Tibial nerve (tissue), 4 donors: ENCODE data around the gene TMEM255B. TPM values are rescaled to one million over a fixed set of nuclear protein-coding genes. Genes with fewer than 3 reads are reported as not detected.
"Not testable (repeated sequence)": the region's sequence is repeated elsewhere in the genome, so short reads cannot be mapped to it uniquely, and the experiment has no call there.

Experiments
- DNase-seq, 2 donors: peaks; one replicate each; pipeline ENCODE4 v3.0.0-alpha.2; 2019; ENCODE audit warnings: low spot score in 2 of 2
- H3K27ac ChIP-seq, 4 donors: fragments of 200-600 bp; sonication (generic) in 3 of 4; one replicate each; pipeline ENCODE4 v1.5.1; 2017 to 2019; ENCODE audit warnings: mild to moderate bottlenecking in 1 of 4
- H3K27me3 ChIP-seq, 2 donors: fragments of 200-600 bp; sonication (generic) in 1 of 2; one replicate each; pipeline versions ENCODE4 v1.5.1 to v1.6.0; 2017 to 2019
- H3K36me3 ChIP-seq, 3 donors: fragments of 200-600 bp; sonication (generic); one replicate each; pipeline ENCODE4 v1.5.1; 2018 to 2019
- H3K4me1 ChIP-seq, 4 donors: fragments of 200-600 bp; sonication (generic) in 3 of 4; one replicate each; pipeline ENCODE4 v1.5.1; 2017 to 2019
- H3K4me3 ChIP-seq, 4 donors: fragments of 200-600 bp; sonication (generic) in 3 of 4; one replicate each; pipeline ENCODE4 v1.5.1; 2017 to 2019; ENCODE audit warnings: mild to moderate bottlenecking in 1 of 4, moderate library complexity in 1 of 4
- H3K9me3 ChIP-seq, 4 donors: fragments of 200-600 bp; sonication (generic) in 3 of 4; one replicate each; pipeline ENCODE4 v1.5.1; 2017 to 2019
- EP300 ChIP-seq, 2 donors: sonication (generic); formaldehyde crosslinking; IDR thresholded peaks; one replicate each; pipeline ENCODE4 v1.6.1; 2017; ENCODE audit warnings: antibody characterized with exemption in 2 of 2, mild to moderate bottlenecking in 1 of 2
- POLR2A ChIP-seq, 2 donors: fragments of 450-650 bp; IDR thresholded peaks; one replicate each; pipeline ENCODE4 v1.6.1; 2017; ENCODE audit warnings: antibody characterized with exemption in 2 of 2, mild to moderate bottlenecking in 2 of 2, moderate library complexity in 2 of 2
- WGBS, 2 donors: methylation state at CpG; one replicate each; pipeline ENCODE4 v1.1.5; 2018; 5-methylcytosine and 5-hydroxymethylcytosine counted together
- total RNA-seq, 4 donors: library from RNA; depleted of rRNA; stranded (reverse); fragments of >200 nt; gene quantifications; one replicate each; pipeline ENCODE4 v1.1.0, GENCODE V29; 2016
- TF ChIP-seq, protein P1 (sequence below), 5 experiments: fragments of 200-600 bp in 3 of 5; fragments of 450-650 bp in 2 of 5; sonication (generic) in 3 of 5; IDR thresholded peaks; one replicate each; pipeline ENCODE4 v1.5.1; 2016 to 2019; ENCODE audit warnings: antibody characterized with exemption in 5 of 5, mild to moderate bottlenecking in 3 of 5, moderate library complexity in 2 of 5

The TMEM255B gene
- total RNA-seq, 4 donors from 2014 or later = 3.3 to 21.6 (median 10.9) TPM

- no peak overlapping the region for H3K4me3 ChIP-seq
- no peaks in the 10 kb centered on the region for H3K4me1 ChIP-seq
- 83 to 84% methylated on average over 29 to 33 of the region's 33 CpGs for WGBS, 2 donors
- no peaks in the 10 kb centered on the region for H3K9me3 ChIP-seq
- no peak for DNase-seq
- no peaks in the 10 kb centered on the region for H3K27me3 ChIP-seq
- TF ChIP-seq, protein P1, sequence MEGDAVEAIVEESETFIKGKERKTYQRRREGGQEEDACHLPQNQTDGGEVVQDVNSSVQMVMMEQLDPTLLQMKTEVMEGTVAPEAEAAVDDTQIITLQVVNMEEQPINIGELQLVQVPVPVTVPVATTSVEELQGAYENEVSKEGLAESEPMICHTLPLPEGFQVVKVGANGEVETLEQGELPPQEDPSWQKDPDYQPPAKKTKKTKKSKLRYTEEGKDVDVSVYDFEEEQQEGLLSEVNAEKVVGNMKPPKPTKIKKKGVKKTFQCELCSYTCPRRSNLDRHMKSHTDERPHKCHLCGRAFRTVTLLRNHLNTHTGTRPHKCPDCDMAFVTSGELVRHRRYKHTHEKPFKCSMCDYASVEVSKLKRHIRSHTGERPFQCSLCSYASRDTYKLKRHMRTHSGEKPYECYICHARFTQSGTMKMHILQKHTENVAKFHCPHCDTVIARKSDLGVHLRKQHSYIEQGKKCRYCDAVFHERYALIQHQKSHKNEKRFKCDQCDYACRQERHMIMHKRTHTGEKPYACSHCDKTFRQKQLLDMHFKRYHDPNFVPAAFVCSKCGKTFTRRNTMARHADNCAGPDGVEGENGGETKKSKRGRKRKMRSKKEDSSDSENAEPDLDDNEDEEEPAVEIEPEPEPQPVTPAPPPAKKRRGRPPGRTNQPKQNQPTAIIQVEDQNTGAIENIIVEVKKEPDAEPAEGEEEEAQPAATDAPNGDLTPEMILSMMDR (IDR thresholded peaks at IDR 0.05) = no peak
- H3K27ac ChIP-seq = no peak overlapping the region
- H3K36me3 ChIP-seq = peaks cover 0 to 6% (median 0%) of the 10 kb centered on the region in 3 donors
Observed at GRCh38 chr13:113792886-113793717, 34.1 kb downstream of the TMEM255B start.

- Histone ChIP-seq H3K4me1 (no peaks in the 10 kb centered on the region), H3K9me3 (no peaks in the 10 kb centered on the region), H3K4me3 (no peak overlapping the region), H3K36me3 (peaks cover 0 to 6% (median 0%) of the 10 kb centered on the region in 3 donors), H3K27ac (no peak overlapping the region), H3K27me3 (no peaks in the 10 kb centered on the region)
- DNase-seq = no peak
- WGBS, 2 donors = 88 to 93% methylated on average over 12 to 15 of the region's 15 CpGs
- TF ChIP-seq EP300 (IDR thresholded peaks at IDR 0.05) (no peak), POLR2A (IDR thresholded peaks at IDR 0.05) (no peak)
- TF ChIP-seq, protein P1 (IDR thresholded peaks at IDR 0.05) = no peak
Observed at GRCh38 chr13:113793718-113794085, 34.7 kb downstream of the TMEM255B start.

- Histone ChIP-seq H3K9me3 (no peaks in the 10 kb centered on the region), H3K4me1 (no peaks in the 10 kb centered on the region), H3K36me3 (peaks cover 0 to 6% (median 0%) of the 10 kb centered on the region in 3 donors), H3K4me3 (no peak overlapping the region), H3K27me3 (no peaks in the 10 kb centered on the region), H3K27ac (no peak overlapping the region)
- TF ChIP-seq, protein P1 (IDR thresholded peaks at IDR 0.05) = no peak
- TF ChIP-seq POLR2A (IDR thresholded peaks at IDR 0.05) = no peak
- TF ChIP-seq EP300 (IDR thresholded peaks at IDR 0.05) = no peak
- 88 to 91% methylated on average over 23 of the region's 23 CpGs for WGBS, 2 donors
- DNase-seq = no peak
Observed at GRCh38 chr13:113794086-113794485, 35.1 kb downstream of the TMEM255B start.

DNA sequence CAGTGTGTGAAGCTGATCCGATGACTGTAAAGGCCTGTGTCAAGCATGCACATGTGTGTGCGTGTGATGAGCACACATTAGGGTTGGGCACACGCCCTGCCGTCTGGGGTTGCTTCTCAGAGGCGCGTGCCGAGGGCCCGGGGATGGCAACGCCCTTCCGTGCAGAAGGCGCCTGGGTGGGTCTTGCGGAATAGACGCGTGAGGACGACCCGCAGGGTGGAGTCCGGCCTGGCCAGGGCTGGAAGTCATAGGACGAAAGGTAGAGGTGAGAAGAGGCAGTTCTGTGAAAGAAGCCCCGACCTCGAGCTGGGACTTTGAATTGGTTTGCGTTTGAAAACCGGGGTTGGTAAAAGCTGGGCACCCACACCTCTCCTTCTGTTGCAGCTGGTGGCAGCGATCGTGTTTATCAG, 35.7 kb downstream of the TMEM255B start:
- no peak for DNase-seq
- 81 to 85% methylated on average over 24 of the region's 24 CpGs for WGBS, 2 donors
- no peaks in the 10 kb centered on the region for H3K9me3 ChIP-seq
- H3K4me1 ChIP-seq = no peaks in the 10 kb centered on the region
- H3K27me3 ChIP-seq = no peaks in the 10 kb centered on the region
- H3K4me3 ChIP-seq = no peak overlapping the region
- H3K36me3 ChIP-seq = peaks cover 0 to 13% (median 0%) of the 10 kb centered on the region in 3 donors
- no peak overlapping the region for H3K27ac ChIP-seq
- TF ChIP-seq EP300 (IDR thresholded peaks at IDR 0.05) (no peak), POLR2A (IDR thresholded peaks at IDR 0.05) (no peak)
- TF ChIP-seq, protein P1 (IDR thresholded peaks at IDR 0.05) = no peak

DNA sequence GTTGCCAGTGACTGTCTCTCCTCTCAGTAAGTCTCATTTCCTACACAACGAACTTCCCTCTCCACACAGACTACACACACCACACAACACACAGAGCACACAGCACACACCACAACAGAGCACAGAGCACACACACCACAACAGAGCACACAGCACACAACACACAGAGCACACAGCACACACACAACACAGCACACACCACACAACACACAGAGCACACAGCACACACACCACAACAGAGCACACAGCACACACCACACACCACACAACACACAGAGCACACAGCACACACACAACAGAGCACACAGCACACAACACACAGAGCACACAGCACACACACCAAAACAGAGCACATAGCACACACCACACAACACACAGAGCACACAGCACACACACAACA, 36.3 kb downstream of the TMEM255B start:
- 26 to 29% methylated on average over 1 of the region's 1 CpG for WGBS, 2 donors
- DNase-seq, H3K9me3 ChIP-seq: not testable (repeated sequence)

More for the DNA sequence above, 36.3 kb downstream of the TMEM255B start:
- not testable (repeated sequence) for H3K27me3 ChIP-seq, H3K27ac ChIP-seq, H3K4me1 ChIP-seq, H3K4me3 ChIP-seq
- peaks cover 0 to 13% (median 0%) of the 10 kb centered on the region in 3 donors for H3K36me3 ChIP-seq
